ENCODE results near the gene FGF9. TPM values are rescaled to one million over a fixed set of nuclear protein-coding genes. Genes with fewer than 3 reads are reported as not detected.

FGF9 gene
- total and polyA plus RNA-seq, 2 of the 8 experiments (the other 6 are each of a cell fraction or from before 2014, with no cell fraction given), result 0.02 TPM; not detected in 1

DNA sequence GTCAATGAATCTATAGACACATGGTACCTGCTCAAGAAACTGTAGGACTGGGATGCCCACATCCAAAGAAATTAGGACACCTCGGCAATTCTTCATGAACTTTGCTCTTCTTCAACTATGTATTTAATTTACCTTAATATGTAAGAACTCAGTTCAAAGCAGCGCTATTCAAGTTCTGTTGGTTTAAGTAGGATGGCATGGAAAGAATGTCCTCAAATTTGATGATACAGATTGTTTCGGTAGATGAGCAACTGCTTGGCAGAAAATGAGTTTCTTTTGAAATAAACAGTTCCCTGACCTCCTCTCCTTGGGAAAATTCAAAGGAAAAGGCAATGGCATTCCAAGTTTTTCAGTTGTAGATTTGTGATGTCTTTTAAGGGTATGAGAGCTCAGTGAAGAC, 36.7 kb downstream of the FGF9 start:
- H3K27me3 ChIP-seq (replicated peaks in 1 of 4; ENCODE audit: control insufficient read depth in 3 of 4, extremely low read depth in 1 of 4, insufficient read depth in 3 of 4, low read length in 3 of 4), result no peaks in the 10 kb centered on the region
- H2BK12ac ChIP-seq (ENCODE audit: low read depth, low read length), result no peak overlapping the region
- no peak overlapping the region for H3K4me2 ChIP-seq (ENCODE audit: insufficient read depth in 1 of 2, low read depth in 2 of 2, low read length in 2 of 2)
- FAIRE-seq (no peak), DNase-seq (ENCODE audit: low read depth in 1 of 2, low spot score in 2 of 2) (no peak)
- no peak overlapping the region for H2BK5ac ChIP-seq (ENCODE audit: low read depth, low read length)
- H2BK20ac ChIP-seq (ENCODE audit: low read length), result no peak overlapping the region
- no peaks in the 10 kb centered on the region for H3K4me1 ChIP-seq (replicated peaks in 1 of 4; ENCODE audit: control insufficient read depth in 3 of 4, insufficient read depth in 4 of 4, low read length in 3 of 4)
- no peak overlapping the region for H2AFZ ChIP-seq (ENCODE audit: low read length)
- no peak overlapping the region for H3K14ac ChIP-seq (ENCODE audit: insufficient read length)
- H3K27ac ChIP-seq (ENCODE audit: low read depth, low read length), result no peak overlapping the region
- no peak overlapping the region for H3K9ac ChIP-seq (replicated peaks in 1 of 4; ENCODE audit: extremely low read depth in 1 of 4, low read depth in 3 of 4, low read length in 3 of 4)
- ChIA-PET CTCF (ENCODE audit: partially characterized antibody) (no interaction called here), POLR2A (ENCODE audit: partially characterized antibody) (no interaction called here)
- H4K91ac ChIP-seq (replicated peaks; ENCODE audit: insufficient read length, low read length), result no peak overlapping the region
- no peaks in the 10 kb centered on the region for H3K36me3 ChIP-seq (ENCODE audit: control insufficient read depth in 2 of 4, insufficient read depth in 4 of 4, low read length in 3 of 4)
- no peak overlapping the region for H3K4me3 ChIP-seq (ENCODE audit: extremely low read depth in 1 of 4, insufficient read depth in 2 of 4, low read depth in 3 of 4, low read length in 4 of 4)
- no peak overlapping the region for H2AK5ac ChIP-seq (ENCODE audit: low read depth, low read length)
- H4K5ac ChIP-seq (ENCODE audit: insufficient read length, low read depth, low read length), result no peak overlapping the region
- no peaks in the 10 kb centered on the region for H4K20me1 ChIP-seq (replicated peaks in 1 of 2; ENCODE audit: control insufficient read depth in 1 of 2, insufficient read depth in 2 of 2, low read length in 2 of 2)
- no peaks in the 10 kb centered on the region for H3K79me1 ChIP-seq (ENCODE audit: low read depth, low read length)
- no peak overlapping the region for H3K4ac ChIP-seq (replicated peaks; ENCODE audit: insufficient read length, low read depth, low read length)
- no peak overlapping the region for H3K56ac ChIP-seq (replicated peaks; ENCODE audit: insufficient read length, low read depth, low read length)
- H3K9me3 ChIP-seq (ENCODE audit: insufficient read depth in 2 of 2, low read depth in 1 of 2, low read length in 1 of 2), result no peaks in the 10 kb centered on the region
- WGBS, 2 experiments (ENCODE audit: extremely low coverage in 1 of 2, insufficient coverage in 1 of 2, insufficient read length in 1 of 2, insufficient replicate concordance in 2 of 2, low coverage in 1 of 2, low lambda C conversion rate in 2 of 2, missing lambda C conversion rate in 1 of 2), result 94% methylated on average over 3 of the region's 3 CpGs; no CpG with 5 or more reads in 1 of the 2 experiments
- no peak overlapping the region for H4K8ac ChIP-seq (ENCODE audit: extremely low read depth, insufficient read depth, low read length)
- H3K18ac ChIP-seq (ENCODE audit: extremely low read depth, low read length), result no peak overlapping the region
- no peak overlapping the region for H2BK15ac ChIP-seq (ENCODE audit: low read length)
- H3K79me2 ChIP-seq (ENCODE audit: control insufficient read depth in 1 of 2, insufficient read depth in 2 of 2, low read length in 2 of 2), result no peaks in the 10 kb centered on the region
- no peaks in the 10 kb centered on the region for H3K23me2 ChIP-seq (ENCODE audit: low read depth, low read length)
- H3K23ac ChIP-seq (ENCODE audit: insufficient read length), result no peak overlapping the region
- H2BK120ac ChIP-seq (replicated peaks; ENCODE audit: low read depth, low read length), result no peak overlapping the region
- TF ChIP-seq TCF12 (IDR thresholded peaks at IDR 0.05; ENCODE audit: low read depth, low read length) (no peak), SP2 (IDR thresholded peaks at IDR 0.05; ENCODE audit: low read length) (no peak)

Measured in H1 (cell line).